Keratinocyte (primary cell): ENCODE results near the gene PAX5. TPM values are rescaled to one million over a fixed set of nuclear protein-coding genes. Genes with fewer than 3 reads are reported as not detected.

Experiments
- DNase-seq: peaks from one replicate; pipeline ENCODE4 v3.0.0-alpha.2; 2011; ENCODE audit warnings: low read depth, missing footprints, low spot score
- FAIRE-seq: peaks from 2 replicates; lab custom pipeline; 2011; peaks lifted over from hg19 to GRCh38; lab: Jason Lieb, UNC
- H2AFZ ChIP-seq: 2 replicates; pipeline ENCODE4 v1.6.0; 2012; ENCODE audit warnings: low read length, control low read depth, inconsistent platforms; ENCODE audit not compliant: control insufficient read depth
- H3K27ac ChIP-seq: 2 replicates; pipeline ENCODE4 v1.5.1; 2011; ENCODE audit warnings: low read length; ENCODE audit not compliant: control insufficient read depth, insufficient read depth
- H3K27me3 ChIP-seq: 3 replicates; pipeline ENCODE4 v1.6.0; 2011; ENCODE audit warnings: low read length; ENCODE audit not compliant: control insufficient read depth, insufficient read depth; ENCODE audit errors: extremely low read depth
- H3K36me3 ChIP-seq, 2 experiments: 2 replicates in 1 of 2; 3 replicates in 1 of 2; pipeline ENCODE4 v1.5.1; 2011; ENCODE audit warnings: low read length in 2 of 2, mild to moderate bottlenecking in 1 of 2; ENCODE audit not compliant: control insufficient read depth in 2 of 2, insufficient read depth in 2 of 2; ENCODE audit errors: extremely low read depth in 1 of 2
- H3K4me1 ChIP-seq: 3 replicates; pipeline ENCODE4 v1.5.1; 2011; ENCODE audit warnings: low read length; ENCODE audit not compliant: control insufficient read depth, insufficient read depth; ENCODE audit errors: extremely low read depth
- H3K4me2 ChIP-seq: 3 replicates; pipeline ENCODE4 v1.6.0; 2011; ENCODE audit warnings: low read depth, low read length; ENCODE audit not compliant: control insufficient read depth, insufficient read depth; ENCODE audit errors: extremely low read depth
- H3K4me3 ChIP-seq, 3 experiments: fragments of 200-600 bp in 1 of 3; sonication (generic) in 1 of 3; 2 replicates in 2 of 3; 3 replicates in 1 of 3; pipeline ENCODE4 v1.5.1; 2011 to 2016; ENCODE audit warnings: low read length in 3 of 3, mild to moderate bottlenecking in 3 of 3, control low read depth in 2 of 3, inconsistent platforms in 1 of 3, low read depth in 1 of 3, mixed read lengths in 1 of 3, mixed run types in 1 of 3, moderate library complexity in 1 of 3; ENCODE audit not compliant: control insufficient read depth in 2 of 3, insufficient read depth in 2 of 3; ENCODE audit errors: extremely low read depth in 1 of 3
- H3K79me2 ChIP-seq: 2 replicates; pipeline ENCODE4 v1.6.0; 2012; ENCODE audit warnings: low read length; ENCODE audit not compliant: control insufficient read depth, insufficient read depth
- H3K9ac ChIP-seq: 3 replicates; pipeline ENCODE4 v1.6.0; 2011; ENCODE audit warnings: low read length; ENCODE audit not compliant: control insufficient read depth, insufficient read depth; ENCODE audit errors: extremely low read depth
- H3K9me1 ChIP-seq: 3 replicates; pipeline ENCODE4 v1.6.0; 2011; ENCODE audit warnings: low read length; ENCODE audit not compliant: control insufficient read depth, insufficient read depth; ENCODE audit errors: extremely low read depth
- H3K9me3 ChIP-seq: 2 replicates; pipeline ENCODE4 v1.5.1; 2012; ENCODE audit warnings: low read depth, low read length; ENCODE audit not compliant: control insufficient read depth
- H4K20me1 ChIP-seq: 3 replicates; pipeline ENCODE4 v1.6.0; 2011; ENCODE audit warnings: low read length; ENCODE audit not compliant: control insufficient read depth, insufficient read depth; ENCODE audit errors: extremely low read depth
- CTCF ChIP-seq, 3 experiments: IDR thresholded peaks in 1 of 3; conservative IDR thresholded peaks in 1 of 3; optimal IDR thresholded peaks in 1 of 3; 2 replicates in 2 of 3; 3 replicates in 1 of 3; pipeline versions ENCODE3 to v1.5.1; 2011; ENCODE audit warnings: low read length in 3 of 3, mild to moderate bottlenecking in 3 of 3, moderate library complexity in 2 of 3, control low read depth in 1 of 3, inconsistent platforms in 1 of 3; ENCODE audit not compliant: insufficient read depth in 2 of 3; ENCODE audit errors: extremely low read depth in 1 of 3
- EZH2 ChIP-seq: IDR thresholded peaks from one replicate; pipeline ENCODE4 v1.6.1; 2012; ENCODE audit warnings: inconsistent platforms, mild to moderate bottlenecking, low read length, moderate library complexity
- dilution Hi-C: fragments of 300-500 bp; cut with MboI; formaldehyde crosslinking; loops from one replicate; pipeline ENCODE4 v1.7.0; 2020; ENCODE audit warnings: low sequenced_read_pairs; ENCODE audit not compliant: extremely low pct_ligation_motif_present
- polyA plus RNA-seq, 5 experiments: library from polyadenylated mRNA; depleted of rRNA in 3 of 5; stranded (reverse) in 3 of 5; stranded (forward) in 1 of 5; unstranded in 1 of 5; fragments of >200 nt; gene quantifications; 1 replicate in 1 of 5; 2 replicates in 3 of 5; 3 replicates in 1 of 5; pipeline versions ENCODE4 v1.2.1 to v1.2.3, GENCODE V29; 2011 to 2012; ENCODE audit warnings: missing spikeins in 2 of 5, low read depth in 1 of 5, low replicate concordance in 1 of 5

Gene PAX5
- polyA plus RNA-seq, 1 donor (not counting 4 experiments of a cell fraction or from before 2014, with no cell fraction given): not detected

DNA sequence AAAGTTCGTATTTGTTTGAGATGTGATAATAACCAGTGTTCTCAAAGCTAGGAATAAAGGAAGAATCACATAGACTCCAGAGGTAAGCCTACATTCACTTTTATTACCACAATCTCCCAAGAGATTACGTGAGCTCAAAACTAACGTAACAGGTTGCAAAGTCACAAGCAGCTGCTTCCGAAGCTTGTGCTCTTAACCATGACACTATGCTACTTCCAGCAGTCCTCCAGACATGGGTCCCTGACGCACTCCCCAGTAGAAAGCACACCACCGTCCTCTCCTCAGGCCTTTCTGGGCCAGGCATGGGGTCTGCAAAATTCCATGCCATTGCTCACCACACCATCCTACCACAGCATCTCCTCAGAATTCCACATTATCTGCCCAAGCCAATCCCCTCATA lies 84.6 kb downstream of the PAX5 start:
- Histone ChIP-seq H4K20me1 (no peaks in the 10 kb centered on the region), H3K9ac (no peak overlapping the region), H3K27ac (no peak overlapping the region), H3K27me3 (peaks cover 3% of the 10 kb centered on the region), H3K4me1 (peaks cover 10% of the 10 kb centered on the region), H3K4me3 (no peak overlapping the region), H2AFZ (no peak overlapping the region), H3K36me3 (no peaks in the 10 kb centered on the region), H3K4me2 (no peak overlapping the region), H3K9me1 (no peaks in the 10 kb centered on the region), H3K9me3 (no peaks in the 10 kb centered on the region), H3K79me2 (no peaks in the 10 kb centered on the region)
- no peak for FAIRE-seq
- DNase-seq: no peak
- dilution Hi-C loops: no loop called here
- no peak for TF ChIP-seq EZH2
- TF ChIP-seq CTCF (optimal IDR thresholded peaks at IDR 0.05 in 1 of 3, IDR thresholded peaks at IDR 0.05 in 1 of 3, conservative IDR thresholded peaks at IDR 0.05 in 1 of 3; ENCODE audit: extremely low read depth in 1 of 3, insufficient read depth in 2 of 3, low read length in 3 of 3): no peak

DNA sequence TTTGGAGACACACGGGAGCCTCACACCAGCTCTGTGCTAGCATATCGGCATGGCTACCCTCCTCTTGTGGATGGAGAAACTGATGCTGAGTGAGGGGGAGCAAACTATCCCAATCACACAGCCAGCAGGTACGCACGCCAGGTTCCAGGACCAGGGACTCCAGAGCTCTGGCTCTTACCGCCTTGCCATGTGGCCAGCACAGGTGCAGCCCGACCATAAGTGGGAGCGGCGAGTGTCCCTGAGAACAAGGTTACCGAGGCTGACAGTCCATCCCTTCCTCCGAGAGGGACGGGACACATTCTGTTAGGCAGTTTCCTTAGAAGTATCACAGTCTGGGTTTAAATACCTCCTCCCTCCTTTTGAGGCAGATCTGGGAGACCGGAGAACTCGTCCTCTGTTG lies 86.0 kb downstream of the PAX5 start:
- dilution Hi-C loops: no loop called here
- Histone ChIP-seq H3K4me3 (no peak overlapping the region), H3K36me3 (no peaks in the 10 kb centered on the region), H3K4me1 (peaks cover 10% of the 10 kb centered on the region), H3K27me3 (peaks cover 3% of the 10 kb centered on the region), H3K27ac (no peak overlapping the region), H3K9me3 (no peaks in the 10 kb centered on the region), H4K20me1 (no peaks in the 10 kb centered on the region), H3K4me2 (no peak overlapping the region), H3K9me1 (no peaks in the 10 kb centered on the region), H3K79me2 (no peaks in the 10 kb centered on the region), H3K9ac (no peak overlapping the region), H2AFZ (no peak overlapping the region)
- TF ChIP-seq EZH2 (no peak), CTCF (optimal IDR thresholded peaks at IDR 0.05 in 1 of 3, IDR thresholded peaks at IDR 0.05 in 1 of 3, conservative IDR thresholded peaks at IDR 0.05 in 1 of 3; ENCODE audit: extremely low read depth in 1 of 3, insufficient read depth in 2 of 3, low read length in 3 of 3) (no peak)
- DNase-seq (no peak), FAIRE-seq (no peak)
